Stimulated activated CD8-positive, alpha-beta memory T cell treated with anti-CD3 and anti-CD28 coated beads, Interleukin-7, amount 100 ng/mL, for 24 hours (primary cell): ENCODE measurements around the gene ARL4C.
A peak's percentile ranks its signal among the peaks of the same experiment; 100 is the strongest.

Source experiments
- DNase-seq: peaks from one replicate; pipeline ENCODE4 v3.0.0-alpha.2; 2020; ENCODE audit warnings: low read depth

ARL4C gene, protein sequence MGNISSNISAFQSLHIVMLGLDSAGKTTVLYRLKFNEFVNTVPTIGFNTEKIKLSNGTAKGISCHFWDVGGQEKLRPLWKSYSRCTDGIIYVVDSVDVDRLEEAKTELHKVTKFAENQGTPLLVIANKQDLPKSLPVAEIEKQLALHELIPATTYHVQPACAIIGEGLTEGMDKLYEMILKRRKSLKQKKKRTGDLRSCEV

DNA sequence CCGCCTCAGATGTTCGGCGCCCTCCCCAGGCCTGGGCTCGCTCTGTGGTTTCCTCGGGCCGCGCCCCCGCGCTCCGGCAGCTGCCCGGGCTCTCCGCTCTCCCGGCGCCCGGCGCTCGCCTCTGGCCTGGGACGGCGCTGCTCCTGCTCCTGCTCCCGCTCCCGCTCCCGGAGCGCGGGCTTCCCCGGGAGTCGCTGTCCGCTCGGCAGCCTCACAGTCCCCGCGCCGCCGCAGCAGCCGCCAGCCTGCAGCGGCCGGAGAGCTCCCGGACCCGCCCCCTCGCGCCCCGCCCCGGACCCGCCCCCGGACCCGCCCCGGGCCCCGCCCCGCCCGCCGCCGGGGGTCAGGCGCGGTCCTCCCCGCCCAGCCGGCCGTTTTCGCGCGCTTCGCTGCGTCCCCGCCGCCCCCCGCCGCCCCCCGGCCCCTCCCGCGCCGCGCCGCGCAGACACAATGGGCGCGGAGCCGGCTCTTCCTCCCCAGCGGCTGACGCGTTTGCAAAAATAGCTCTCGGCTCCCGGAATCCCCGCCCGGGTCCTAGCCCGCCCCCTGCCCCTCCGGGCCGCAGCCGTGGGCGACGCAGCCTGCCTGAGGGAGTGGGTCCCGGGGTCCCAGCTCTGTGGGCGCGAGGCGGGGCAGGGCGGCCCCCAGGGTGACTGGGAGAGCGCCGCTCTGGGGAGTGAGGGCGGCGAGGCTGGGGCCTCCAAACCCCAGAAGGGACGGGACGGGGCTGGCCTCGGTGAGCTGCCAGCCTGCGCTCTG, at the start of gene ARL4C:
ARL4C (minus strand) TSS at position 247 of the 759 bp plus-strand sequence. CDS start 495 bp downstream, outside the sequence.
- no peak for DNase-seq

DNA sequence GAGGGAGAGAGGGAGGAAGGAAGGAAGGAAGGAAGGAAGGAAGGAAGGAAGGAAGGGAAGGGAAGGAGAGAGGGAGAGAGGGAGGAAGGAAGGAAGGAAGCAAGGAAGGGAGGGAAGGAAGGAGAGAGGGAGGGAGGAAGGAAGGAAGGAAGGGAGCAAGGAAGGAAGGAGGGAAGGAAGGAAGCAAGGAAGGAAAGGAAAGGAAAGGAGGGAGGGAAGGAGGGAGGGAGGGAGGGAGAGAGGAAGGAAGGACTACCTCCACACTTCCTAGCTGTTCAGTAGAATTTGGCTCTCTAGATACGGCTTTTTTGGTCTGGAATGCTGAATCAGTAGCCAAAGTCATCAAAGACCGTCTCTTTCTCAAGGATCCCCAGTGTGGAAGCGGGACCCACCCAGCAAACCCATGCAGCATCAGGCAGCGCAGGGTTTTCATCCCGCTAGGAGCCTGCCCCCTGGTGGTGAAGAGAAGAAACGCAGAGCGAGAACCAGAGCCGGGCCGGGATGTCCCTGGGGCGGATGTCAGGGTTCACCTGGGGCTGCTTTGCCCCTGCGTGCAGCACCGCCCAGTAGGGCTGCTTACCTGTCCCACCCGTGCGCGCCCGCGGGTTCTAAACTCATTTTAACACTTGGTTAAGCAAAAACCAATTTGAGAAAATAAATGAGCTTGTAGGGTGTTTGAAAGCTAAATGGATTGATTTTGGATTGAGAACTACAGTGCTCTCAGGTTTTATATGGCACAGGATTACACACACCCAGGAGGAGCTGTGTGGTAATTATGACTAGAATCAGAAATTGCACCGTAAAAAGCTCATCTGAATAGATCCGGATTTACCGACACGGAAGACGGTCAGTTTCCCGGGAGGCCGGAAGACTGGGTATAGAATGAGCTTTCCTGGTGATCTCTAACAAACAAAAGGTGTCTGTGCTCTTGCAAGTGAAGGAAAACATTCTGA, 48.1 kb upstream of the ARL4C start:
- DNase-seq, result peak; percentile 61

DNA sequence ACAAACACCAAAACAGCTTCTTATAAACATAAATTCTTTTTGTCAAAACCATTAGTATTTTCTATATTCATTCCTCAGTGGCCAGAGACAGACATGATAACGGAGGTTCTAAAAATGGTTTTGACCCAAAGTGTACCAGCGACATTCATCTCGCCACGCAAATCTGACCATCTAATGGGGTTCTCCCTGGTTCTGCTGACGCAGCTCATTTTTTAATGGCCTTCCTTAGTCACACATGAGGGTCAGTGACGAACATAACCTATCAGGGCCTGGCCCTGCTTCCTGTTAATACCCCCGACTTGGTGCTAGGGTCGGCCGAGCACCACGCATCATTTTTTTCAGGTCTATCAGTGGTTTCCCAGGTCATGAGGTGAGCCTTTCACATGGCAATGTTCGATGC, 45.9 kb upstream of the ARL4C start:
- no peak for DNase-seq

DNA sequence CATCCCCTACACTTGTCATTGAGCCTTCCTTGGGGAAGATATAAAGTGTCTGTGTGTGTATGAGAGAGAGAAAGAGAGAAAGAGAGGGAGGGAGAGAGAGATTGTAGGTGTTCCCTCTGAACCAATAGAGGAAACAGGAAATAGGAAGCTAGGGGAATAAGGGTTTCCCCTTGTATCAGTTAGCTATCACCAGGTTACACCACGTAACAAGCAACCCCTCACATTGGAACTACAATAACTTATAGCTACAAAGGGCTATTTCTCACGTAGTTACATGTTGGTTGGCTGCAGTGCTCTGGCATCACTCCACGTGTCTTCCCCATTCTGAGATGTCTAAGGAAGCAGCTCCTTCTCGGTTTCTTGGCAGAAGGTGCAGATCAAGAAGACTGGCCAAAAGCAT, 41.0 kb upstream of the ARL4C start:
- no peak for DNase-seq

DNA sequence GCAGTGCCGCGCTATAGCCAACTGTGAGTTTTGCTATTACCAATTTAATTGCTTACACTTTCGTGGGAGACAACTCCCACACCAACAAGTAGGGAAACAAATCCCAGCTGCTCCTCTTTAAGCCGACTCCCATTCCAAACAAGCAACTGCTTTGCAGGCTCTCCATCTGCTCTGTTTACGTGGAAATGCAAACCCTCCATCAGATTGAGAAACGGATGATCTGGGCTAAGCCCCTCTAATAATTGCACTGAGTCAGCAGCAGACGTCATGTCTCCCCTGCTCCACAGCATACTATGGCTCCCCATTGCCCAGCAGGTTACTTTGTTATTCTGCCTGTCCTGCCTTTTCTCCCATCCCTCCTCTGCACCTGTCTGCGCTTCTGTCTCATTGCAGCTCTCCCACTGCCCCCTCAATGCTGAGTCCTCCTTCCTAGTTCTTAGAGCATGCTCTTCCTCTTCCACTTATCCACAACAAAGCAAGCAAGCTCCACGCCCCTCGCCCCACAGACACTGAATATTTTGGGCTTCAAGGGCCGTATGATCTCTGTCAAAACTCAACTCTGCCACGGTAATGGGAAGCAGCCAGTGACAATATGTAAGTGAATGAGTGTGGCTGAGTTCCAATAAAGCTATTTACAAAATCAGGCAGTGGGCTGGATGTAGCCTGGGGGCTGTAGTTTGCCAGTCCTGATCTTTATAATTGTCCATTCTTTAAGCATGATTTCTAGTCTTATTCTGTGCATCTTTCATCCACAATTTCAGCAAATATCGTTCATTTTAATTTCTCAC, 39.5 kb upstream of the ARL4C start:
- DNase-seq, result no peak

DNA sequence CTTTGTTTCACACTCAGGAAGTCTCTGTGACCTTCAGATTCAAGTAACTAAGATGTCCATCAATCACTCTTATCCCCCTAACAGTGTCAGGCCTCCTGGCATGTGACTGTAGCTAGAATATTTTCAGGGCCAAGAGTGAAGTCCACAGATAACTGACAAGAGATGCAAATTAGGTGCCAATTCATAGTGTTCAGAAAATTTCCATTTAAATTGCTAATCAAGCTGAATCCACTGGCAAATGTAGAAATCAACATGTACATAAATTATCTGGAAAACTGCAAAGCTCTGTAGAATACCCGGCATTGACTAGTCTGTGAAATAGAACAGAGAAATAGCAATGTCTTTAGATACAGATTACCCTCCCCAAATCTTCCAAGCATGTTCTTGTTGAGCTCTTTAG, 38.6 kb upstream of the ARL4C start:
- DNase-seq, result no peak

DNA sequence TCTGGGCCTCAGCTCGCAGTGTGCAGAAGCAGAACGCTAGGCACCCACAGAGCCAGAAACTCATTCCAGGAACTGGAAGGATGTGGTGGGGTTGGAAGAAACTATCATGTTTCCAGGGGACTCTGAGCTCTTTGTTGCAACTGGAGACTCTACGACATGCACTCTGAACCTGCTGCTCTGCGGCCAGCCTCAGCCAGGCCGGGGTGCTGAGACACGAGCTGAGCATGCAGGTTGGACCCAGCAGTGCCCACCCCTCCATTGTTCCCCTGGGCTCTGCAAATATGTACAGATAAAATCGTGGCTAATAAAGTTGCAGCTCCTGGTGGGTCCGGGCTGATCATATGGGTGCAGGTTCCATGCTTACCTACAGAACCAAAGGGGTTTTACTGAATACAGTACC, 37.6 kb upstream of the ARL4C start:
- DNase-seq, result no peak

DNA sequence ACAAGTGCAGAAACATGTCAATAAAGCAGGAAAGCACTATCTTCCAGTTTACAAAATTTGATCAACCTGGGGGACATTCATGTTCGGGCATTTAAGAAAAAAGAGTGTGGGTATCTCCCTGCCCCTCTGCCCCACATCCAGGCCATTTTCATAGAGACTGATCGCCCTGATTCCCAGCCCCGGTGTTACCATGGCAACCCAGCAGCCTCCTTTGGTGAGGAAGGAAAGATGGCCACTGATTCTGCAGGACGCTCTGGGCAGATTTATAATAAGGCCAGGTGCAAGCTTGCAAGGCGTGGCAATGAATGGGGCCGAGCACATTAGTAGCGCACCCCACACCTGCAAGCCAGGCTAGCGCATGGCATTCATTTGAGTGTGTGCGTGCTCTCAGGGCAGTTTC, 36.7 kb upstream of the ARL4C start:
- DNase-seq, result no peak

DNA sequence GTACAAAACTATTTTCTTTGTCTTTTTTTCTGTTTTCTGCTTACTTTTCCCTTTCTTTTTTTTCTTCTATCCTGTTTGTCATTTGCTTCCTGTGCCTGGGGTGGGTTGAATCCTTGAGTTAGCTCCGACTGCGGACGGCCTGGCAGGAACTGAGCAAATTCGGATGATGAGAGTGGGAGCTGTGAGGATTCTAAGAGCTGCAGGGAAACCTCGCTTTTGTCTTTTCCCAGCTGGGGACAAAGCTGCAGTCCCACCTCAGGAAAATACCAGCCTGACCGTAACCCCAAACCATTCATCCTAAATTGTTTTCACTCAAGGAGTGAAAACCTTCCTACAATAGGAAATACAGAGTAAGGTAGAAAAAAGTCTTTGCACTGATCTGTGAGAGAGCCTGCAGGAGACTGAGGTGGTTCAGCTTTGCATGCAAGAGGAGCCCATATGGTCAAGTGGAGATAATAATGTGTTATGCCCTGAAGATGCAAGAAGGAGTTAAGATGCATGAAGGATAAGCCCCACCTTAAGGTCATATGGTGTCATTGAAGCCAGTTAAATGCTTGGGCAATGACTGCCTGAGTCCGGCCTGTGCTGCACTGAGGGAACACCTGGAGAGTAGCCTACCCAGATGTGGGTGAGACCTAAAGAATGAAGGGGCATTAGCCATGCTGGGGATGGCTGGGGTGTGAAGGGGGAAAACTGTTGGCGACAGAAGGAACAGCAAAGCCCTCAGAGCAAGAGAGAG, 31.7 kb upstream of the ARL4C start:
- DNase-seq, result no peak

DNA sequence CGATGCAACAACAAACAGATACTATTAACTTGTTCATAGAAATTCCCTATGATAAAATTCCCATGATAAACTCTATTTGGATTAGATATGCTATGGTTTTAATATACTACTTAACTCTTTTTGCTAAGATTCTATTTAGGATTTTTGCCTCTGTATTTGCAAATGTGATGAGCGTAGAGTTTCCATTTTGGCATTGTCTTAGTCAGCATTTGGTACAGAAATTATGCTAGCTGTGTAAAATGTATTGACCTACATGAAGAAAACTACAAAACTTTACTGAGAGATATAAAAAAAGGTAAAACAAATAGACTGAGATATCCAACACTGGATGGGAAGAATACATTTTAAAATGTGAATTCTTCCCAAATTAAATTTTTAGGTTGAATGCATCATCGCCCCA, 29.8 kb upstream of the ARL4C start:
- no peak for DNase-seq

DNA sequence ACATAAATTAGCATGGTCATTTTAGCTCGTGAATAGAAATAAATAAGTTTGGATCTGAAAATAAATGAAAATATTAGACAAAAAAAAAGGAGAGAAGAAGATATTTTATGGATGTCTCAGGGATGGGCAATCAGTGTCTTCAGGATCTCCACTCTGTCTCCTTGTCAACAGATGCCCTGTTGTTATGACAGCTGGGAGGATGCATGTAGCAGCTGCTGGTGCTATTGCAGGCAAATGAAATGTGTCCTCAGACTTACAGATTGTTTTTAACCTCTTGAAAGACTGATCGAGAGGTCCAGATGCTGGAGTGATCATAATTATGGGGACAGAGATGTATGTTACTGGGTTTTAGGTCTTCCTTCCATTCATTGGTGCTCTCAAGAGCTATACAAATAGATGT, 24.7 kb upstream of the ARL4C start:
- no peak for DNase-seq

DNA sequence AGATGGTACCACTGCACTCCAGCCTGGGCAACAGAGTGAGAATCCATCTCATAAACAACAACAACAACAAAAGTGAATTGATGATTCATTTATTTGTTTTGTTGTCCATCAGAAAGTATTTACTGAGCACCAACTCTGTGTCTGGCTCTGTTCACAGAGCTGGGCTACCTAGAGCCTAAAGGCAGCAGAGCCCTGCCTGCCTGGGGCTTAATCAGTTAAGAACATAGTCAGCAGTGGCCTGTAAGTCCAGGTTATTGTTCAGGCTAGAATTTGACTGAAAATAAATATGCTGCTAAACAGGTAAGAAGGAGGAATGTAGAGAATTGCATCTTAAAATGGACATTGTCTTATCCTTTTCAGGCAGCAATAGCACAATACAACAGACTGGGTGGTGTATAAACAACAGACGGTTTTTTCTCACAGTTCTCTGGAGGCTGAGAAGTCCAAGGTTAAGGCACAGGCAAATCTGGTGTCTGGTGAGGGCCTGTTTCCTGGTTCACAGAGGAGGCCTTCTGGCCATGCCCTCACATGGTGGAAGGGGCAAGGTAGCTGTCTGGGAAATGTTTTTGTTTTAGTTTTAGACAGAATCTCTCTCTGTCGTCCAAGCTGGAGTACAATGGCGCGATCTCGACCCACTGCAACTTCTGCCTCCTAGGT, 22.2 kb upstream of the ARL4C start:
- DNase-seq, result no peak

DNA sequence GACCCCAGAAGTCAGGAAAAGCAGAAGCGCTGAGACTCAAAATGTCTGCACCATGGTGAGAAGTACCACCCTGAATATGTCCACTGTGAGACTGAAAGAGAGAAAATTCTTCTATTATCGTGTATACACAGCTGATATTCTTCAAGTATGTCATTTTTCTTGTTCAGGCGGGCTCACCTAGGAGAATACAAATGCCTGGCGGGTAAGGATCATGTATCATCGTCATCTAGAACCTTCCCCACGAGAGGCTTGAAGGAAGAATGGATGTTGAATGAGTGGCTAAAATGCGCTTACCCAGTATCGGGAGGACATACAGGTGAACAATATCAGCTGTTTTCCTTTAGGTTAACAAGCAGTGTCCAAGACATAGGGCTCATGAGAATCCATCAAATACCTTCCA, 21.1 kb upstream of the ARL4C start:
- DNase-seq, result no peak

DNA sequence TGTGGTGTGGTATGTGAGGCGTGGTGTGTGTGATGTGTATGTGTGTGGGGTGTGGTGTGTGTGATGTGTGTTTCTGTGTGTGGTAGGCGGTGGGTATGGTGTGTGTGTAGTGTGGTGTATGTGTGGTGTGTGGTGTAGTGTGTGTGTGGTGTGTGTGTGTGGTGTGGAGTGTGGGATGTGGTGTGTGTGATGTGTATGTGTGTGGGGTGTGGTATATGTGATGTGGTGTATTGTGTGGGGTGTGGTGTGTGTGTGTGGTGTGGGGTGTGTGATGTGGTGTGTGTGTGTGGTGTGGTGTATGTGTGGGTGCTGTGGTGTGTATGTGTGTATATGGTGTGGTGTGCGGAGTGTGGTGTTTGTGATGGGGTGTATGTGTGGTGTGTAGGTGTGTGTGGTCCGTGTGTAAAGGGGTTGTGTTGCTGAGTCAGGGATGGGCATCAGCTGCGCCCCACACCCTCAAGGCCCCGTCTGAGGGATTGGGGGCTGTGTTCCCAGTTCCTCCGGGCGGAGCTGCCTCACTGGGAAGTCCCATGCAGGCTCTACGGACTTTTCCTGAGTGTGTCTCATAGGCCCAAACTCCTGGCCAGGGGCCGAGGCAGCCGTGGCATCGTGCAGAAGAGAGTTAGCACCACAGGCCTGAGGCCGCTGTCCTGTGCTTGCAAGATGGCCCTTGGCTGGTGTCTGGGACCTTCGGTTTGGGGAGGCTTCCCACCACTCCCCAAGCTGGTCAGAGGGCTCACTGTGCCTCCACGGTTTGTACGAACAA, 18.2 kb upstream of the ARL4C start:
- no peak for DNase-seq

DNA sequence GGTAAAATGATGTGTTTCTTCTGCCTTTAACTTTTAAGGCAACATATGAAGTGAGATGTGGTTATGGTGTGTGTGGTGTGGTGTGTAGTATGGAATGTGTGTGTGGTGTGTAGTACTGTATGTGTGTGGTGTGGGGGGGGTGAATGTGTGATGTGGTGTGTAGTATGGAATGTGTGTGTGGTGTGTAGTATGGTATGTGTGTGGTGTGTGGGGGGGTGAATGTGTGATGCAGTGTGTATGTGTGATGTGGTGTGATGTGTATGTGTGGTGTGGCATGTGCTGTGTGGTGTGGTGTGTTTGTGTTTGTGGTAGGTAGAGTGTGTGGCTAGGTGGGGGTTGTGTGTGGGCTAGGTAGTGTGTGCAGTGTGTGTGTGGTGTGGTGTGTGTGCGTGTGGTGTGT, 17.2 kb upstream of the ARL4C start:
- no peak for DNase-seq

DNA sequence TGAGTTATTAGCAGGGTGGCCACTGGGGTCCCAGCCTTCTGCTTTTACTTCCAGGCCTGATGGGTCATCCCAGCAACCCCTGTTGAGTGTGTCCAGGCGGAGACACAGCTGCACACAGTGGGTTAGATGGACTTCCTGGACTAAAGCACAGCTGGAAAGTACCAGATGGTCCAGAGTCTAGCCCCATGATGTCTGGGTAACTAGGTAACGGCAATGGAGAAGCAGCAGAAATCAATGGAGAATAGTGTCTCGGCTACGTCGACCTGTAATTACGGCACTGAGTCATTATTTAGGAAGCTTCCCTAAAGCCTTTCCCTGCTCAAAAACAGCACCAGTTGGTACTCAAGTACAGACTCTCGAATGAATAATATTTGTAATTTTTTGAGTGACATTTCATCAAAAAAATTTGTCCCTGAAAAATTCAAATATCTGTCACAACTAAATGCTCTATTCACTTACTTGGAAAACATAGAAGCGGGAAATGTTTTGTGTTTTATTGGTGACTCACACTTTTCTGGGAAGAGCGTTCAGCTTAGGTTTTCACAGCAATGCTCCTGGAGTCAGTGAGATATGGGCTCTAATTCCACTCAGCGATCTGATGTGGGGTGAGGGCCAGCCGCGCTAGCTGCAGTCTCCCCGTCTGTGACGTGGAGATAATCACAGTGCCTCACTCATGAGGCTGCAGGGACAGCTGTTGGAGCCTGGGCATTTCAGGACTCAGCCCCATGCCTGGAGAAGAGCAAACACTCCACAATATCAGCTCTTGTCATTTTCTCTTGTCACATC, 16.2 kb upstream of the ARL4C start:
- no peak for DNase-seq

DNA sequence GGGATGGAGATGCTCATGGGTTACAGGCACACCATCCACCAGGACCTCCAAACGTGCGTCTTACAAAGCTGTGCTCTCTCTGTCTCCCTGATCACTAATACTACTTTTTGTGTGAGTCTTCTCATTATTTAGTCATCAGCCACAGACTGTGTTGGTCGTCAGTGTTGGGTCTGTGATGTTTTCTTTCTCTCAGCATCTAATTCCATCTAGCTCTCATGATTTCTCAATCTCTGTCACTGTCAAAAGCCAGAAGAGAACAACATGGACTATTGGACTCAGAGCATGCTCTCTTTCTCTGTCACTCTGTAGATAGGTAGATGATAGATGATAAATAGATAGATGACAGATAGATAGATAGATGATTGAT, 6.0 kb upstream of the ARL4C start:
- DNase-seq, result no peak

DNA sequence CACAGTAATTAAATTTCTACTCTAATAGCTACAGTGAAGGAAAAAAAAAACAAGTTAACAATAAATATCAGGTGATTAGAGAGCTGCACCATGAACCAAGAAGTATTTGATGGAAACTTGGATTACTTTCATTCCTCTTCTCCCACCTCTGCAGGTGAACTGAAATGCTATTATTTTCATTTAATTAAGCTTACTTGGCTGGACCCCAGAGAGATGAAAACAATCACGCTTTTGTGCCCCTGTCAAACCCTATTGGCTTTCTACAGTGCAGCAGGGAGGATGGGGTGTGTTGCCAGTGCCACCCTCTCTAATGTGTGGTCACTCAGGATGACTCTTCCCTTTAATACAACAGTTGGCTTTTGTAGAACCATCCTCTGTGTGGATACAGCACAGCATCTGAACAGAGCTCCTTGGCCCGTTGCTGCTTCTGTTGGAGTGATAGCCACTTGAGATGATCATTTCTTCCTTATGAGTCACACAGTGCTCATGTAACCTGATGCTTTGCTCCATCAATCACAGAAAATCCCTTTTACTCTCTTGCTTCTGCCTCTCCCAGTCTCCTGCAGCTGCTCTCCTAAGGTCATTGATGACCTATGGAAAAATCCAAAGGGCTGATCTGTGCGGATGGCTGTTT, 5.5 kb upstream of the ARL4C start:
- DNase-seq, result no peak
